ENCODE data around the gene DEPDC5.
"Not testable (repeated sequence)": the region's sequence is repeated elsewhere in the genome, so short reads cannot be mapped to it uniquely, and the experiment has no call there.

DNA sequence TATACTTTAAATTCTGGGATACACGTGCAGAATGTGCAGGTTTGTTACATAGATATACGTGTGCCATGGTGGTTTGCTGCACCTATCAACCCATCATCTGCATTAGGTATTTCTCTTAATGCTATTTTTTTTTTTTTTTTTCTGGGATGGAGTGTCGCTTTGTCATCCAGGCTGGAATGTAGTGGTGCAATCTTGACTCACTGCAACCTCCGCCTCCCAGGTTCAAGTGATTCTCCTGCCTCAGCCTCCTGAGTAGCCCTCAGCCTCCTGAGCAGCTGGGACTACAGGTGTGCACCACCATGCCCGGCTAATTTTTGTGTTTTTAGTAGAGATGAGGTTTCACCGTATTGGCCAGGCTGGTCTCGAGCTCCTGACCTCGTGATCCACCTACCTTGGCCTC, 45.5 kb downstream of the DEPDC5 start:
- TF ChIP-seq, protein P1, sequence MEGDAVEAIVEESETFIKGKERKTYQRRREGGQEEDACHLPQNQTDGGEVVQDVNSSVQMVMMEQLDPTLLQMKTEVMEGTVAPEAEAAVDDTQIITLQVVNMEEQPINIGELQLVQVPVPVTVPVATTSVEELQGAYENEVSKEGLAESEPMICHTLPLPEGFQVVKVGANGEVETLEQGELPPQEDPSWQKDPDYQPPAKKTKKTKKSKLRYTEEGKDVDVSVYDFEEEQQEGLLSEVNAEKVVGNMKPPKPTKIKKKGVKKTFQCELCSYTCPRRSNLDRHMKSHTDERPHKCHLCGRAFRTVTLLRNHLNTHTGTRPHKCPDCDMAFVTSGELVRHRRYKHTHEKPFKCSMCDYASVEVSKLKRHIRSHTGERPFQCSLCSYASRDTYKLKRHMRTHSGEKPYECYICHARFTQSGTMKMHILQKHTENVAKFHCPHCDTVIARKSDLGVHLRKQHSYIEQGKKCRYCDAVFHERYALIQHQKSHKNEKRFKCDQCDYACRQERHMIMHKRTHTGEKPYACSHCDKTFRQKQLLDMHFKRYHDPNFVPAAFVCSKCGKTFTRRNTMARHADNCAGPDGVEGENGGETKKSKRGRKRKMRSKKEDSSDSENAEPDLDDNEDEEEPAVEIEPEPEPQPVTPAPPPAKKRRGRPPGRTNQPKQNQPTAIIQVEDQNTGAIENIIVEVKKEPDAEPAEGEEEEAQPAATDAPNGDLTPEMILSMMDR (IDR thresholded peaks at IDR 0.05; ENCODE audit: borderline replicate concordance, extremely low read depth, low read length, poor library complexity, severe bottlenecking) = not testable (repeated sequence)
- TF ChIP-seq EZH2 (IDR thresholded peaks at IDR 0.05; ENCODE audit: borderline replicate concordance, low read depth, low read length, severe bottlenecking) = not testable (repeated sequence)

All from DND-41 (cell line).